HG03139 (cell line): Measurements from ENCODE around the gene LAMB1.
"Not testable (repeated sequence)": the region's sequence is repeated elsewhere in the genome, so short reads cannot be mapped to it uniquely, and the experiment has no call there.

Experiments used
- ATAC-seq: cut with Tn5 transposase; IDR thresholded peaks from one replicate; pipeline ENCODE4 v1.9.1; 2021; ENCODE audit not compliant: unreplicated experiment

Gene LAMB1

DNA sequence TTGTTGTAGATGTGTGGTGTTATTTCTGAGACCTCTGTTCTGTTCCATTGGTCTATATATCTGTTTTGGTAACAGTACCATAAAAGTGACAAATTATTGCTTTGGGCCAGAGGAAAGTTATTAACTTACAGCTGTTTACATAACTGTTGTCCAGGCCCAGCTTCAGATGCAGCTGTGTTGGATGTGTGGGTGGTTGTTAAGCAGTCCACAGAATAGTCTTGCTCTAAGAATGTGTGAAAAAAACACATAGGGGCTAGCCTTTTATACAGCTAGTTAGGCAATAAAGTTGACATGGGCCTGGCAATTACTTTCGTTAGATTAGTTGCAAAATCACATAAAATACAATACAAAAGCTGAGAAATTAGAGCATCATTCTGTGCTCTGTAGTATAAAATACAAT is 80.1 kb downstream of the LAMB1 start:
- ATAC-seq = no peak

GRCh38 chr7:107921826-107922225 is 81.1 kb downstream of the LAMB1 start:
- not testable (repeated sequence) for ATAC-seq

- ATAC-seq = no peak
Observed at GRCh38 chr7:107920048-107920772, 82.8 kb downstream of the LAMB1 start.

DNA sequence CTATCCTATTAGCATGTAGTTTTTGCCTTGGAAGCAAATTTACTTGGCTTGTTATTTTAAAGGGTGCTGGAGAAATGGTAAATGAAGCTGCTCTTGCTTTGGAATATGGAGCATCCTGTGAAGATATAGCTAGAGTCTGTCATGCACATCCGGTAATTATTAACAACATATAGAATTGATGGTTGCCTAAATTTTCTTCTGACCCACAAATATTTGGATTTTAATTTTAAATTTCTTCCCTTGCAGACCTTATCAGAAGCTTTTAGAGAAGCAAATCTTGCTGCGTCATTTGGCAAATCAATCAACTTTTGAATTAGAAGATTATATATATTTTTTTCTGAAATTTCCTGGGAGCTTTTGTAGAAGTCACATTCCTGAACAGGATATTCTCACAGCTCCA is 84.0 kb downstream of the LAMB1 start:
- ATAC-seq = no peak

DNA sequence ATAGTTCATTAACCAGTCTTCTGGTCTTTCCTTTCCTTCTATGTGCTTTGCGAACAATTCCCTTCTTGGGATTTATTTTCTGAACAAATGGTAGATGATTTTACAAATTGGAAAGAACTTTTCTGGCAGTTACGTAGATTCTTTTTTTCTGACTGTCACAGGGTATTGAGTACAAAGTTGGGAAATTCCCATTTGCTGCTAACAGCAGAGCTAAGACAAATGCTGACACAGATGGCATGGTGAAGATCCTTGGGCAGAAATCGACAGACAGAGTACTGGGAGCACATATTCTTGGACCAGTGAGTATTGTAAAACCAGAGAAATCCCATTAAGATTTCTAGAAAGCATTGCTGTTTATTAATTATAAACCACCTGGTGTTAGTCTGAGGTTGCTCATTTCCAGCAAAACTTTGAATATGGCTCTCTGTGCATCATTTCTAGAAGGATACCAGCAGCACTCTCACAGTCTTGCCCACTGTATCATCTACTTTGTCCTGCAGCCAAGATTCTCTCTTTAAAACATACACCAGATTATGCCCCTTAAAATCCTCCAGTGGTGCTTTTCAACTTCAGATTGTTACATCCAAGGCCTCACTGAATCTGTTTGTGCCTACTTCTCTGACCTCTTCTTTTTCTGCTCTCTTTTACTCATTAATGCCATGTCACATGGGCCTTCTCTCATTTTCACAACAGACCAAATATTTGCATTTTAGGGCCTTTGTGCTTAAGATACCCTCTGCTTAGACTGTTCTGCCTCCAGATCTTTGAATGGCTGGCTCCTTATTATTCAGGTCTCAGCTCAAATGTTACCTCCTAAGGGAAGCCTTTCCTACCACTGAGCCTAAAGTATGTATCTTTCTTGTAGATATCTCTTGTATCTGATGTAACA is 85.0 kb downstream of the LAMB1 start:
- ATAC-seq = peak; percentile 75

DNA sequence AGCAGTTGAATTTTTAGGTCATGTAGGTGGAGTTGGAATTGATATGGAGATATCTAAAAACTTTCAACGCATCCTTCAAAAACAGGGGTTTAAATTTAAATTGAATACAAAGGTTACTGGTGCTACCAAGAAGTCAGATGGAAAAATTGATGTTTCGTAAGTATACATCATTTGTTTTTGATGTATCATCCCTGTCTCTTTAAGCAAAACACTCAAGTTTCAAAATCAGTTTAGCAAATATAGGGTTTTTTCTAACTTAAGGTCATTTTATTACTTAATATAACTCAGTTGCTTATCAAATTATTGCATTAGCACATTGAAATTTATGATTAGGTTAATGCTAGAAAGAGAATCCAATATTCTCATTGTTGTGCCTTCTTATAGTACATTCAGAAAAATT is 87.4 kb downstream of the LAMB1 start:
- no peak for ATAC-seq

DNA sequence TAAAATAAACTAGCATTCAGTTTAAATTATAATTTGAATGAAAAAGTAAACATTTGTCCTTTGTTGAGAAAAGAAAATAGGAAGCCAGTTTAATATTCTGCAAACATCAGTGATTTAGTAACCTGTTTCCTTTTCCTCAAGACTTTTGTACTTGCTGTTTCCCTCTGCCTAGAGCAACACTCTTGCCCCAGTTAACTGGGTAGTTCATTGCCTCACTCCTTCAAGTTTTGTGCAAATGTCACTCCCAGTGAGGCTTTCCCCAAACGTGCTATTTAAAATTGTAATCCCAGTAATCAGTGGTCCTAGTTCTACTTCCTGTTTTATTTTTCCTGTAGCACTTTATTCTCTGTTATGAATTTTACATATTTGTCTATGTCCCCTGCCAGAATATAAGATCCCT is 88.1 kb downstream of the LAMB1 start:
- no peak for ATAC-seq

DNA sequence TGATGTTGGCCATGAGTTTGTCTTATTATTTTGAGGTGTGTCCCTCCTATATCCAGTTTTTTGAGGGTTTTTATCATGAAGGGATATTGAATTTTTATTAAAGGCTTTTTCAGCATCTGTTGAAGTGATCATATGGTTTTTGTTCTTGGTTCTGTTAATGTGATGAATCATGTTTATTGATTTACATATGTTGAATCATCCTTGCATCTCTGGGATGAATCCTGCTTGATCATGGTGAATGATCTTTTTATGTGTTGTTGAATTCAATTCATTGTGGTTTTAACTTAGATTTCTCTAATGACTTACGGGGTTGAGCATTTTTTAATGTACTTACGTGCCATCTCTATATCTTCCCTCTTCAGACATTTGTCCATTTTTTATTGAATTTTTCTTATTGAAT is 89.1 kb downstream of the LAMB1 start:
- ATAC-seq = no peak

- no peak for ATAC-seq
Observed at GRCh38 chr7:107911981-107912380, 91.0 kb downstream of the LAMB1 start.

GRCh38 chr7:107909445-107909844 is 93.5 kb downstream of the LAMB1 start:
- no peak for ATAC-seq

- no peak for ATAC-seq
Observed at GRCh38 chr7:107907790-107908189, 95.2 kb downstream of the LAMB1 start.

DNA sequence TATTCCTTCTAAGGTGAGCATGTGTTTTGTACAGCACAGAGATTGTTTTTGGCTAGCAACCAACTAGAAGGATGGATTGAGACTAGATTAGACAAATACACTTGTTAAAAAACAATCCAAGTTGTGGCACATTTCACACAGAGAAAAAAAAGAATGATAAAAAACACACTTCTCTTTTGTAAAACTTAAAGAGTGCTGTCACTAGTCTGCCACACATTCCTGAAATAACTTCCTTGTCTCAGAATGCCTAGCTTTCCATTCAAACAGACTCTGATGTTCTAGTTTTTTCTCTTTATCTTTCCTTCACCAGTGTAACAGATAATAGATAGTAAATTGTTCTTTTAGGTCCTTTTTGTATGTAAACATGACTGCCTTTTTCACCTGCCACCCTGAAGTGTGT is 100.6 kb downstream of the LAMB1 start:
- no peak for ATAC-seq

DNA sequence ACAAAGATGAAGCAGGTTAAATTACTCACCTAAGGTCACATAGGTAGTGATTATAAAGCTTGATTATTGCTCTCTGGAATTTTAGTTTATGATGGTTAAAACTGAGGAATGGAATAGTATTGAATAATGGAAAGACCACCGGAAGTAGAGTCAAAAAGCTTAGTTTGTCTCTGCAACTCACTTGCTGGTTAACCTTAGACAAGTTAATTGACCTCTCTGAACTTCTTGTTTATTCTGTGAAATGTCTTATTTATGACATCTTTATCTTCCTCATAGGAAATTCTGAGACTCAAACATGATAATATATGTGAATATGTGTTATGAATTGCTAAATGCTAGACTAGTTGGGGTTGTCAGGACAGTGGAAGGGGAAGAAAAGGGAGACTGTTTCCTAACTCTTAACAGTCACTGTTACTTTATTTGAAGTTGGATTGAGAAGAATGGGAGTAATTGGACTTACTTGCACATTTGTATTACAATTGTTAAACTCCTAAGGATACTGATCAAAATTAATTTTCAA is 102.4 kb downstream of the LAMB1 start:
- ATAC-seq = no peak

- no peak for ATAC-seq
Observed at GRCh38 chr7:107898997-107899594, 103.9 kb downstream of the LAMB1 start.

DNA sequence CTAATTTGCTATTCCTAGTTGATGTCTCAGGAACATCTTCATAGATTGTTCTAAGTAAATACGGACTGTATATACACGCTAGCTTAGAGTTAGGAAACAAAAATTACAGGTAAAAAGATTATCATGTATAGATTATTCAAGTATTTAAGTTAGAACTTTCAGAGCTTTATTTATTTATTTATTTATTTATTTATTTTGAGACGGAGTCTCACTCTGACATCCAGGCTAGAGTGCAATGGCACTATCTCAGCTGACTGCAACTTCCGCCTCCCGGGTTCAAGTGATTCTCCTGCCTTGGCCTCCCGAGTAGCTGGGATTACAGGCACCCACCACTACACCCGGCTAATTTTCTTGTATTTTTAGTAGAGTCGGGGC is 110.6 kb downstream of the LAMB1 start:
- ATAC-seq = not testable (repeated sequence)

DNA sequence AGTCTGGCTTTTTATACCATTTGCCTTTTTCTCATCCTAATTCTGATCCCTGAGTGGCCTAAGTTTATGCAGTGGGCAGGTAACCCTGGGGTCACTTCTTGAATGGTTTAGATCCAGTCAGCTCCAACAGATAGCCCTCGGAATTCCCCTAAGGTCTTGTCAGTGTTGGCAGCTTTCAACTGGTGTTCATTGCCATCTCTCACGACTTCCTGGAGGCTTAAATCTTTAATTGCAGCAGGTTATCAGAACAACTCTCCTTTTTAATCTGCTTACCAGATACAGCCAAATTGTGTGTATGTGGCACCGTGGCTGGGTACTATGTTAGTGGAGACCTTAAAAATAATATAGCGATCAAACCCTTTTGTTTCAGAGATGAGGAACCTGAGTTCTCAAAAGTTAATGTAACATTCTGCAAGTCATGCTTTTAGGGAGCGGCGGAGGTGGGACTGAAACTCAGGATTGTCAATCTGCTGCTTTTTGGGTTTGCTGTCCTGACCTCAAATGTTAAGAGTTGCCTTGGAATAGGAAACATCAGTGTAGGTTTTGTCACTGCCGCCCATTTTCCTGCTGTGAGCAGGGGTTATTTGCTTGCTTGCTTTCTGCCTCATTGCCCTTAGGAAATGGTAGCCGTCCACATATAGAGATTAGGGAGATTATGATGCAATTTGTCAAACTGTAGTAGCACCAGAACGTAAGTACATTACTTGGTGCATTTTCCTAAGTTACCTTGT is 111.2 kb downstream of the LAMB1 start:
- peak; percentile 12 for ATAC-seq

GRCh38 chr7:107890962-107891635 is 111.9 kb downstream of the LAMB1 start, which contains the start of gene DLD:
TSS of gene DLD (plus strand) at chr7:107891183. CDS start at chr7:107891251, 68 bp downstream.
- ATAC-seq = peak; percentile 98

- ATAC-seq = no peak
Observed at GRCh38 chr7:107890493-107890961, 112.4 kb downstream of the LAMB1 start.

GRCh38 chr7:107889992-107890391 is 113.0 kb downstream of the LAMB1 start:
- ATAC-seq = no peak

- not testable (repeated sequence) for ATAC-seq
Observed at GRCh38 chr7:107887827-107888226, 115.1 kb downstream of the LAMB1 start.
